GM18505 (cell line): ENCODE results near the gene NRF1.
"Not testable (repeated sequence)": the region's sequence is repeated elsewhere in the genome, so short reads cannot be mapped to it uniquely, and the experiment has no call there.

Source experiments
- ATAC-seq: cut with Tn5 transposase; IDR thresholded peaks from one replicate; pipeline ENCODE4 v1.9.1; 2021; ENCODE audit not compliant: unreplicated experiment
- POLR2A ChIP-seq: IDR thresholded peaks from 4 replicates; pipeline ENCODE4 v1.6.1; 2011; ENCODE audit warnings: borderline replicate concordance; ENCODE audit not compliant: insufficient read depth, insufficient read length; ENCODE audit errors: extremely low read depth

NRF1 gene

DNA sequence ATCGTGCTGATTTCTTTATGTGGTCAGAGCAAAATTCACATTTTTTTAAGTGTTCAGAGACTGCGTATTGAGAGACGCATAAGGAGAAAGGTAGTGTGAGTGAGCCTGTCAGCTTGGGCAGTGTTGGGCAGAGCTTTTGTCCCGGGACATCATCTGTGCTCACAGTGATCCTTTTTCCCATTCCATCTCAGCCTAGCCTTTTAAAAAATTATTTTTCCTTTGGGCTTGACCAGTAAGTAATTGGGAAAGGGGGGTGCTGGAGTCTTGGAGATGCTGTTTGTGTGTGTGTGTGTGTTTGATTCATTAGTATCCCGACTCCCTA, 1.5 kb downstream of the NRF1 start:
- ATAC-seq = no peak
- TF ChIP-seq POLR2A = no peak

DNA sequence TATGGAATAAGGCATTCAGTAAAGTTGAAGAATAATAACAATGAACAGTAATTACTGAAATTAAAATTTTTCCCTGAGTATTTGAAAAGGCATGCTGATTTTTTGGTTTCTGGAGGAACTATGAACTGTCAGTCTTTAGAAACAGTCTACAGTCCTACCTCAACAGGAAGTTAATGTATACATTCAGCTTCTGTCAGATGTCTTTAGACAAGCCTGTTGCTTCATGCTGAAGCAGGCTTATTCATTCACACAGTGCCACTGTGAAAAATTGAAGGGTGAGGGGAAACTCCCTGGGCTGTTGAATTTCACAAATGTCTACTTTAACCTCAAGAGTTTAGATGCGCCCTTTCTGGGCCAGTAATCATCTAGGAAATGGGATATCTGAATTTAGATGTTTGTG, 3.5 kb downstream of the NRF1 start:
- TF ChIP-seq POLR2A = no peak
- ATAC-seq = peak; percentile 31

DNA sequence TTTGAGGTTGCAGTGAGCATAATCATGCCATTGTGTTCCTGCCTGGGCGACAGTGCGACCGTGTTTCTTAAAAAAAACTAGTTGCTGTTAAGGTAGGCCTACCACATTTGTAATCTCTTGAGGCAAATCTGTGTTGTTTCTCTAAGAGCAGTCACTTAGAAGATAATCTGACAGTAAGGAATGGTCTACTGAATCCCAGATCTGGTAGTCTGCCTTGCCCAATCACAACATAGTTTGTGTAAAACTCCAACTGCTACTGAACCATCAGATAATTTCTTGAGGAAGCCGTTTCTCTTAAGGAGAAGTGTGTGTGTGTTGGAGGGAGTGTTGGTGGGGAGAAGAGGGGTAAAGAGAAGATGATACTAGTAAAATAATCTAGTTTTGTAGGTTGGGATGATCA, 5.0 kb downstream of the NRF1 start:
- no peak for ATAC-seq
- no peak for TF ChIP-seq POLR2A

DNA sequence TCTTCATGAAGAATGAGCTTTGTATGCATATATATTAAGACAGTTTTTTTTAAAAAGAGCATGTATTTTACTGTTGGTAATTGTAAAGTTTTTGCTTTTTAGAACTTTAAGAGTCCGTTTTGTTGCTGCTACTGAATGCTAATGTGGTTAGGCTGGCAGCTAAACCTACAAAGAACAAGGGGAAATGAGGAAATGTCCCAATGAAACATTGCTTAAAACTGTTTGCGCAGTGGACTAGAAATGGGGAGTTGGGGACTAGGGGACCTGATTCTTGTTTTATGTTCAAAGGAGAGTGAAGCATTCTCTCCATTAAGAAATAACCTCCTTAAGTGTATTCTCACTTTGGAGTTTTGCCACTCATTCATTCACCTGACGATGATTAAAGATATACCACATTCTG, 5.7 kb downstream of the NRF1 start:
- no peak for TF ChIP-seq POLR2A
- ATAC-seq = no peak

DNA sequence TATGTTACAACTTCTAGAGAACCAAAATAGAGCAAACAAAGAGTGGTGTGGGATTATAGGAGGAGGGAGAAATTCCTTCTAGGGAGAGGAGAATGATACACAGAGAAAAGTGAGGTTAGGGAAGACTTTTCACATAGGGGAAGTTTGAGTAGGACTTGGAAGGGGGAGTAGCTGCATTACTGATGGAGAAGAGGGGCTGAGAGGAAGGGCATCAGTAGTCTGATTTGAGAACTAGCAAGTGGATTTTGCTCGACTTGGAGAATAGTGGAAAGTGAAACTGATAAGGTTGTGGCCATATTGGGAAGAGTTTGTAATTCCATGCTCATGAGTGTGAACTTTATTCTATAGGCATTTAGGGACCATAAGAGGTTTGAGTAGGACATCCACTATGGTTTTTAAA, 6.1 kb downstream of the NRF1 start:
- ATAC-seq = no peak
- TF ChIP-seq POLR2A = no peak

DNA sequence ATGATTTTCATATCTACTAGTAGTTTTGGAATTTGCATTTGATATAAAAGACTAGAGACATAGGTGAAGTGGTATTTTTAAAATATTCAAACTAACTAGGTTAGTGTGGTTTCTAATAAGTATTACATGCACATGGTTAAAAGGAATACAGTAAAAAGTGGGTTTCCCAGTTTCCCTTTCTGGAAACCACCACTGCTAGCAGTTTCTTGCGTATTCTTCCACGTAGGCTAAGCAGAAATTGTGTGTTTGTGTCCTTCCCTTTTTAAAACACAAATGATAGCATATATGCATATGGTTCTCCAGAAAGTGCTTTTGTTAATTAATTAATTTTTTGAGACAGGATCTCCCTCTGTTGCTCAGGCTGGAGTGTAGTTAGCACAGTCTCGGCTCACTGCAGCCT, 15.4 kb downstream of the NRF1 start:
- no peak for ATAC-seq
- no peak for TF ChIP-seq POLR2A

DNA sequence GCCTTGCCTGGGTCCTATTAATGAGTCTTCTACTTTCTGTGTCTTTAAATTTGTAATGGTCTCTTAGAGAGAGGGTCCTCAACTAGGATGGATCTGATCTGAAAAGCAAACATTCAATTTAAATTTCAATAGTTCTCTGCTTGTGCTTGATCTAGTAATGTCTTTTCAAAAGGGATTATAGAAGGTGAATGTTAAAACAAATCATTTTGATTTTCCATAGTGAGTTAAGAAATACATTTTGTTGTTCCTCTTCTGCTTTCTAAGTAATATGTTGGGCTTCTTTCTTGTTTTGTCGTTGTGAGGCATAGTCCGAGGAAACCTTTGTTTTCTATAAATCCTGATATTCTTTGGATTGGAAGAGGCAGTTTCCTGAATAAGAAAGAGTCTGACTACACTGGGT, 18.8 kb downstream of the NRF1 start:
- no peak for TF ChIP-seq POLR2A
- no peak for ATAC-seq

DNA sequence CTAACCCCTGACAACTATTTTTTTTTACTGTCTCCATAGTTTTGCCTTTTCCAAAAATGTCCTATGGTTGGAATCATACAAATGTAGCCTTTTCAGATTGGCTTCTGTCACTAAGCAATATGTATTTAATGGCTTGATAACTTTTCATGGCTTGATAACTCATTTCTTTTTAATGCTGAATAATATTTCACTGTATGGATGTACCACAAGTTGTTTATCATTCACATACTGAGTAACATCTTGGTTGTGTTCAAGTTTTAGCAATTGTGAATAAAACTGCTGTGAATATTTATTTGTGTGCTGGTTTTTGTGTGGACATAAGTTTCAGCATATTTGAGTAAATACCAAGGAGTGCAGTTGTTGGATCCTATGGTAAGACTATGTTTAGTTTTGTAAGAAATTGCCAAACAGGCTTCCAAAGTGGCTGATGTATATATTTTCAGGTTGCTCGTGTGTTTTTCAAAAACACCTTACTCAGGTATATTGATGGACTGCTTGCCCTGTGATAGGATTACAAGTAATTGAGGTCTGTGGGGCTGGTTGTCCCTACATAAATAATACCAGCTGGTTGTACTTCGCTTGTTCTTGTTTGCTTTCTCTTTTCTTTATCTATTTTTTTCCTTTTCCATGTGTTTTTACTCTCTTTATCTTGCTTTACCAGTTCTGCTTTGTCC, 23.0 kb downstream of the NRF1 start:
- ATAC-seq = no peak
- TF ChIP-seq POLR2A = no peak

DNA sequence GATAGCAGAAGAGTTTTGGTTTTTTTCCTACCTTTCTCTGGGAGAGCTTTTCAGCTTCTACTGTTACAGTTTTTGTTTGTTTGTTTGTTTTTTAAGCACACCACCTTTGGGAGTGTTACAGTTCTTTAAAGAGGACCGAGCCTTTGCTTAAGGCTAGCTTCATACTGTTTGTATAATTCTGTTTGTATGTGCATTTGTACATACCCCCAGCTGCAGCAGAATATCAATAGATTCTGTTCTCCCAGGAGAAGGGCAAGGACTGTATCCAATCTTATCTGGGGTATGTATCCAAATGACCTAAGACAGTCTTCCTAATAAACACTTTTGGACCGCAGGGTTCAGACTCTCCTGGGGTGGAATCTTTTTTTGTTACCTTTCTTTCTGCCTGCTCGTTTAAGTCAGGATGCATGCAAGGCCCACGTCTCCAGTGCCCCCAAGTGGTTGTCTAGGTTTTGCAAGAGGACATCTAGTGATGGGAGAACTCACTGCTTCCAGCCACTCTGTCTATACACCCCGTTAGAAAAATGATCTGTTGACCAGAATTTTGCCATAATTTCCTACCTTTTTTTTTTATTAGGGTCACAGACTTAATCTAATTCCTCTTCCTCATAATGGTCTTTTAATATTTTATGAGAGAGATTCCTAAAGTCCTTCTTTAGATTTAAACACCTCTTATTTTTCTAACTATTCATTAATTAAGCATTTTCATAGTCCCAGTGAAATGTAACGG, 23.9 kb downstream of the NRF1 start:
- no peak for TF ChIP-seq POLR2A
- ATAC-seq = no peak

DNA sequence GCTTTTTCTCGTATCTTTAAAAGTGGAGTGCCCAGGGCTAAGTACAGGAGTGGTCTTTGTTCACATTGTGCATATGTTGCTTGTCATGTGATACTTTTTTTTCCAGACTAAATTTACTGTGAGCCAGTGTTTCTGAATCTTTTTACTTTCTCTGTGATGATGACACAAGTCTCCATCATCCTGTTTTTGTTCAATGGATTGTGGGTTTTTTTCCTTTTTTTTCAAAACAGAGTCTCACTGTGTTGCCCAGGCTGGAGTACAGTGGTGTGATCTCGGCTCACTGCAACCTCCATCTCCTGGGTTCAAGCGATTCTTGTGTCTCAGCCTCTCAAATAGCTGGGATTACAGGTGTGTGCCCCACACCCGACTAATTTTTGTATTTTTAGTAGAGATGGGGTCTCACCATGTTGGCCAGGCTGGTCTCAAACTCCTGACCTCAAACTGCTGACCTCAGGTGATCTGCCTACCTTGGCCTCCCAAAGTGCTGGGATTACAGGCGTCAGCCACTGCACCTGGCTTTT, 24.6 kb downstream of the NRF1 start:
- ATAC-seq = not testable (repeated sequence)

DNA sequence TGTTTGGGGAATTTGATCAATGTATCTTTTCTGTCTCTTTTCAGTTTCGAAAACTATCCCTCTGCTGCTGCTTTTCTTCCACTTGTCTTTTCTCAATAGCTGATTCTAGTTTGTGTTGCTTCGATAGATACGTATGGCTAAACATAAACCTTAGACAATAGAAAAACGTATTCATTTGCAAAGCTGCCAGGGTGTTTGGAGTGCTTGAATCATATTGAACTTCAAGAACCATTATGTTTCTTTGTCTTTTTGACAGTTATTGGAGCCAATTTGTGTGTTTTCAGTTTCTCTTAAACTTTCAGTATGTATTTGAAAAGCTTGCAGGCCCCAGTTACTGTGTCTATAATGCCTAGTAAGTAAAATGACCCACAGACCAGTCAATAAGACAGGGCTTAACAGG, 25.1 kb downstream of the NRF1 start:
- ATAC-seq = no peak

DNA sequence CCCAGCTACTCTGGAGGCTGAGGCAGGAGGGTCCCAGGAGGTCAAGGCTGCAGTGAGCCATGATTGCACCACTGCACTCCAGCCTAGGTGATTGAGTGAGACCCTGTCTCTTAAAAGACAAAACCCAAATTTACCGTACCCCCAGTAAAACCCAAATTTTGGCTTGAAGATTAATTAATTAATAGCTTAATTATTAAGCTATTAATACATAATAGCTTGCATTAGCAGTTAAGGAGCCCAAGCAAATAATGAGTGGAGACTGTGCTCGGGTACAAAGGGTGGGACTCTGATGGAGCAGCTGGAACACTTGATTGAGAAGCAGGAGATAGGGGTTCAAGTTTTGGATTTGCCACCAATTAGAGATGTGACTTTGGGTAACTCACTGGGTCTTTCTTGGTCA, 28.9 kb downstream of the NRF1 start:
- TF ChIP-seq POLR2A = no peak
- no peak for ATAC-seq

More for the DNA sequence above, 25.1 kb downstream of the NRF1 start:
- no peak for TF ChIP-seq POLR2A

DNA sequence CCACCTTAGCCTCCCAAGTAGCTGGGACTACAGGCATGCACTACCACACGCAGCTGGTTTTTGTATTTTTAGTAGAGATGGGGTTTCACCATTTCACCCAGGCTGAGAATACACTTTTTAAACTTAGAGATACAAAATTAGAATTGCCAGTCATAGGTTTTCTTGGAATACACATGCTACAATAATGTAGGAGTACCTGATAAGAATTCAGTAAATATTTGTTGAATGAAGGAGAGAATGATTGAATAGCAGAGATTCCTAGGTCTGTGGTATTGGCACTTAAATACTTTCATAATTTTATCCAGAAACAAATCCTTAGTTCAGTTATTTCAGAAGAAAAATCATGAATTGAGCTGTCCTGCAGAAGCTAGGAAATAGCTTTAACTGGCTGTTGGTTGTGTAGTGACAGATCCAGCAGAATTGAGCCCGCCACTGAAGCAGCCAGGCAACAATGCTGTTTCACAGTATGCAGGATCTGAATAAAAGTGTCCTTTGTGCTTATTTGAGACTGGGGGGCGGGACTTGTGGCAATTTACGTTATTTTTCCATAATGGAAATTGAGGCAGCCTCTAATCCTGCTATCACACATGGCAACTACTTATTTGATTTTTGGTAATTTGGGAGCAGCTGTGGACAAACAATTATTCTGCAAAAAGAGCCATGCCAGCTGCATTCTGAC, 31.5 kb downstream of the NRF1 start:
- no peak for TF ChIP-seq POLR2A
- no peak for ATAC-seq
